Gastroesophageal sphincter (tissue), 3 donors: ENCODE measurements around the gene UHMK1.

Experiments
- POLR2A ChIP-seq, 2 donors: fragments of 450-650 bp; IDR thresholded peaks; one replicate each; pipeline ENCODE4 v1.6.1; 2017; ENCODE audit warnings: antibody characterized with exemption in 2 of 2, mild to moderate bottlenecking in 2 of 2, moderate library complexity in 1 of 2
- POLR2AphosphoS5 ChIP-seq: sonication (generic); formaldehyde crosslinking; IDR thresholded peaks from one replicate; pipeline ENCODE4 v1.6.1; 2017; ENCODE audit warnings: antibody characterized with exemption
- TF ChIP-seq, protein P1 (sequence below), 4 experiments: fragments of 200-600 bp in 2 of 4; fragments of 450-650 bp in 2 of 4; sonication (generic) in 1 of 4; IDR thresholded peaks; one replicate each; pipeline ENCODE4 v1.5.1; 2017 to 2019; ENCODE audit warnings: antibody characterized with exemption in 4 of 4, mild to moderate bottlenecking in 2 of 4, moderate library complexity in 2 of 4

- TF ChIP-seq, protein P1, sequence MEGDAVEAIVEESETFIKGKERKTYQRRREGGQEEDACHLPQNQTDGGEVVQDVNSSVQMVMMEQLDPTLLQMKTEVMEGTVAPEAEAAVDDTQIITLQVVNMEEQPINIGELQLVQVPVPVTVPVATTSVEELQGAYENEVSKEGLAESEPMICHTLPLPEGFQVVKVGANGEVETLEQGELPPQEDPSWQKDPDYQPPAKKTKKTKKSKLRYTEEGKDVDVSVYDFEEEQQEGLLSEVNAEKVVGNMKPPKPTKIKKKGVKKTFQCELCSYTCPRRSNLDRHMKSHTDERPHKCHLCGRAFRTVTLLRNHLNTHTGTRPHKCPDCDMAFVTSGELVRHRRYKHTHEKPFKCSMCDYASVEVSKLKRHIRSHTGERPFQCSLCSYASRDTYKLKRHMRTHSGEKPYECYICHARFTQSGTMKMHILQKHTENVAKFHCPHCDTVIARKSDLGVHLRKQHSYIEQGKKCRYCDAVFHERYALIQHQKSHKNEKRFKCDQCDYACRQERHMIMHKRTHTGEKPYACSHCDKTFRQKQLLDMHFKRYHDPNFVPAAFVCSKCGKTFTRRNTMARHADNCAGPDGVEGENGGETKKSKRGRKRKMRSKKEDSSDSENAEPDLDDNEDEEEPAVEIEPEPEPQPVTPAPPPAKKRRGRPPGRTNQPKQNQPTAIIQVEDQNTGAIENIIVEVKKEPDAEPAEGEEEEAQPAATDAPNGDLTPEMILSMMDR (IDR thresholded peaks at IDR 0.05): no peak
- TF ChIP-seq POLR2AphosphoS5 (no peak), POLR2A (IDR thresholded peaks at IDR 0.05) (no peak)
Measured at GRCh38 chr1:162570718-162571117, 73.1 kb downstream of the UHMK1 start.
